HepG2 (cell line): ENCODE measurements around the gene RAB11FIP5. TPM values are rescaled to one million over a fixed set of nuclear protein-coding genes. Genes with fewer than 3 reads are reported as not detected.

Experiments
- HNF4A ChIP-seq: sonication (generic); formaldehyde crosslinking; IDR thresholded peaks from 2 replicates; pipeline ENCODE4 v1.4.0; 2020; ENCODE audit warnings: missing genetic modification reagents
- KMT2A ChIP-seq: sonication (generic); formaldehyde crosslinking; IDR thresholded peaks from 2 replicates; pipeline ENCODE4 v1.4.0; 2020; ENCODE audit warnings: missing genetic modification reagents
- MIXL1 ChIP-seq: IDR thresholded peaks from 2 replicates; pipeline ENCODE4 v1.6.1; 2016
- NCOA1 ChIP-seq: sonication (generic); formaldehyde crosslinking; IDR thresholded peaks from 2 replicates; pipeline ENCODE4 v1.9.0; 2021; ENCODE audit warnings: missing genetic modification reagents
- NR2F2 ChIP-seq: IDR thresholded peaks from 2 replicates; pipeline ENCODE4 v1.6.1; 2012; ENCODE audit warnings: low read depth, inconsistent platforms, borderline replicate concordance
- SP4 ChIP-seq: sonication (generic); formaldehyde crosslinking; IDR thresholded peaks from 2 replicates; pipeline ENCODE4 v1.8.1; 2023; ENCODE audit warnings: mild to moderate bottlenecking, missing genetic modification reagents
- XRCC5 ChIP-seq: fragments of 200-400 bp; formaldehyde crosslinking; optimal IDR thresholded peaks from 2 replicates; pipeline ENCODE3; 2017; ENCODE audit warnings: mild to moderate bottlenecking, low read length
- ZNF292 ChIP-seq: sonication (generic); formaldehyde crosslinking; IDR thresholded peaks from 2 replicates; pipeline ENCODE4 v1.8.1; 2022; ENCODE audit warnings: mild to moderate bottlenecking, low read depth, missing genetic modification reagents, borderline replicate concordance
- ZNF501 ChIP-seq: sonication (generic); formaldehyde crosslinking; IDR thresholded peaks from 2 replicates; pipeline ENCODE4 v1.5.1; 2020; ENCODE audit warnings: mild to moderate bottlenecking, moderate library complexity, missing genetic modification reagents
- ZNF768 ChIP-seq: sonication (generic); formaldehyde crosslinking; IDR thresholded peaks from 2 replicates; pipeline ENCODE4 v1.4.0; 2020; ENCODE audit warnings: missing genetic modification reagents
- ZSCAN31 ChIP-seq: sonication (generic); formaldehyde crosslinking; IDR thresholded peaks from 2 replicates; pipeline ENCODE4 v1.5.0; 2020; ENCODE audit warnings: low read depth, mild to moderate bottlenecking, missing genetic modification reagents
- polyA plus RNA-seq, 8 experiments: library from polyadenylated mRNA; depleted of rRNA in 3 of 8; stranded (reverse) in 7 of 8; unstranded in 1 of 8; fragments of >200 nt; fragmentation: Illumina TruSeq in 4 of 8; extraction: Trizol in 4 of 8; gene quantifications; 2 replicates each; pipeline versions ENCODE4 v1.2.1 to v1.2.3, GENCODE V29; 2011 to 2016; ENCODE audit warnings: low read depth in 4 of 8, missing spikeins in 1 of 8, mixed read lengths in 1 of 8; ENCODE audit not compliant: insufficient read depth in 1 of 8
- total RNA-seq, 5 experiments: library from RNA; depleted of rRNA; stranded (reverse); fragments of >200 nt; fragmentation: Illumina TruSeq; extraction: Trizol; gene quantifications; 2 replicates each; pipeline ENCODE4 v1.2.3, GENCODE V29; 2016; ENCODE audit warnings: low read depth in 1 of 5
- TF ChIP-seq, protein P1 (sequence below): sonication (generic); formaldehyde crosslinking; conservative IDR thresholded peaks from 2 replicates; pipeline ENCODE4 v1.8.0; 2022; ENCODE audit warnings: mild to moderate bottlenecking, moderate library complexity, missing genetic modification reagents

RAB11FIP5 gene
- total and polyA plus RNA-seq, 2 of the 13 experiments (the other 11 are each of a cell fraction or from before 2014, with no cell fraction given): 9.4 to 22.9 TPM

DNA sequence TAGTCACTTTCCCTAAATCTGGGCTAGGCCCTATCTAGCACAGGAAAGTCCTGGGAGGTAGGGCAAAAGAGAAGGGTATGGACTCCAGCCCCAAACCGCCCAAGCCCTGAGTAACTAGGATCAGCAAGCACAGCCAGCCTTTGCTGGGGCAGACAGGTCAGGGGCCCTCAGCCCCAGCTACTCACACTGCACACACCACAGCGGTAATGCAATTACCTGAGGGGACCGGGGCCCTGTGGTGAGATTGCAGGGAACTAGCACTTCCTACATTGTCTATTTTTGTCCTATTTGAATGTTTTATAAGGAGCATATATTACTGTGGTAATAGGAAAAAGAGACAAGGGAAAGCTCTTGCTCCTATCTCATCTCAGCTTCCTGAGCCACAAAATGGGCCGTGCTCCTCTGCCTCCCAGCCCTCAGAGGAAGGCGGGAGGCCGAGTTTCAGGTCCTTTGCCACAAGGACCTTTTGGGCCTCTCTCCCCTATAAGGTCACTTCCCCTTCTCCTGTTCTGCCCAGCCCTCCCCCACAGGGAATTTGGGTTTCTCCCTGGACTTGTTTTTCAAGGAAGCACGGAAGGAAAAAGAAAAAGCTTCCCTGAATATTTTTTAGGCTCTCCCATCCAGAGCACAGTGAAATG lies 20.5 kb downstream of the RAB11FIP5 start (continued):
- peak; percentile 58; the same call in 1 of the 2 replicates for TF ChIP-seq SP4 (CRISPR knock-in tag)
- TF ChIP-seq KMT2A (CRISPR knock-in tag): 0 out of 2 replicates have a peak, but pooled peaks have one; percentile 31
- peak; percentile 66; the same call in 1 of the 2 replicates for TF ChIP-seq ZNF292 (CRISPR knock-in tag)
- TF ChIP-seq, protein P1, sequence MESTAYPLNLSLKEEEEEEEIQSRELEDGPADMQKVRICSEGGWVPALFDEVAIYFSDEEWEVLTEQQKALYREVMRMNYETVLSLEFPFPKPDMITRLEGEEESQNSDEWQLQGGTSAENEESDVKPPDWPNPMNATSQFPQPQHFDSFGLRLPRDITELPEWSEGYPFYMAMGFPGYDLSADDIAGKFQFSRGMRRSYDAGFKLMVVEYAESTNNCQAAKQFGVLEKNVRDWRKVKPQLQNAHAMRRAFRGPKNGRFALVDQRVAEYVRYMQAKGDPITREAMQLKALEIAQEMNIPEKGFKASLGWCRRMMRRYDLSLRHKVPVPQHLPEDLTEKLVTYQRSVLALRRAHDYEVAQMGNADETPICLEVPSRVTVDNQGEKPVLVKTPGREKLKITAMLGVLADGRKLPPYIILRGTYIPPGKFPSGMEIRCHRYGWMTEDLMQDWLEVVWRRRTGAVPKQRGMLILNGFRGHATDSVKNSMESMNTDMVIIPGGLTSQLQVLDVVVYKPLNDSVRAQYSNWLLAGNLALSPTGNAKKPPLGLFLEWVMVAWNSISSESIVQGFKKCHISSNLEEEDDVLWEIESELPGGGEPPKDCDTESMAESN (CRISPR knock-in tag): peak; percentile 50; the same call in 1 of the 2 replicates
- peak; percentile 65; the same call in 1 of the 2 replicates for TF ChIP-seq NR2F2
- TF ChIP-seq ZNF501: peak; percentile 64; the same call in 1 of the 2 replicates
- peak; percentile 53; the same call in 1 of the 2 replicates for TF ChIP-seq HNF4A
- 0 out of 2 replicates have a peak, but pooled peaks have one; percentile 16 for TF ChIP-seq ZNF768 (CRISPR knock-in tag)
- TF ChIP-seq NCOA1 (CRISPR knock-in tag): no peak
- 0 out of 2 replicates have a peak, but pooled peaks have one; percentile 25 for TF ChIP-seq ZSCAN31 (CRISPR knock-in tag)
- 0 out of 2 replicates have a peak, but pooled peaks have one; percentile 30 for TF ChIP-seq MIXL1 (CRISPR knock-in tag)
- TF ChIP-seq XRCC5: peak; percentile 62
- TF ChIP-seq, all 625 proteins: peak for 30
